Right lobe of liver (tissue), 6 donors: ENCODE measurements around the gene TMEM120B. TPM values are rescaled to one million over a fixed set of nuclear protein-coding genes. Genes with fewer than 3 reads are reported as not detected.

Experiments used
- ATAC-seq, 4 donors: fragments of 200-7000 bp; cut with Tn5 transposase; one replicate each; pipeline ENCODE4 v1.9.1; 2020; ENCODE audit warnings: mild to moderate bottlenecking in 4 of 4, moderate library complexity in 4 of 4
- DNase-seq, 3 donors: peaks; one replicate each; pipeline ENCODE4 v3.0.0-alpha.2; 2020
- H3K27ac ChIP-seq, 3 donors: fragments of 200-600 bp; one replicate each; pipeline ENCODE4 v1.8.0; 2022
- H3K27me3 ChIP-seq, 2 donors: fragments of 200-600 bp; one replicate each; pipeline ENCODE4 v1.8.0; 2022
- H3K36me3 ChIP-seq, 4 donors: fragments of 200-600 bp; sonication (generic) in 1 of 4; one replicate each; pipeline versions ENCODE4 v1.5.1 to v1.8.0; 2017 to 2022; ENCODE audit warnings: control low read depth in 1 of 4
- H3K4me1 ChIP-seq, 4 donors: fragments of 200-600 bp; sonication (generic) in 1 of 4; one replicate each; pipeline versions ENCODE4 v1.5.1 to v1.8.0; 2017 to 2022; ENCODE audit warnings: control low read depth in 1 of 4
- H3K4me3 ChIP-seq, 3 donors: fragments of 200-600 bp; one replicate each; pipeline ENCODE4 v1.8.0; 2022
- H3K9me3 ChIP-seq, 4 donors: fragments of 200-600 bp; sonication (generic) in 1 of 4; one replicate each; pipeline versions ENCODE4 v1.5.1 to v1.8.0; 2017 to 2022; ENCODE audit warnings: control low read depth in 1 of 4
- CTCF ChIP-seq, 4 donors: fragments of 200-600 bp in 3 of 4; fragments of 450-650 bp in 1 of 4; IDR thresholded peaks; one replicate each; pipeline versions ENCODE4 v1.5.1 to v1.8.0; 2016 to 2022; ENCODE audit warnings: antibody characterized with exemption in 4 of 4, mild to moderate bottlenecking in 2 of 4
- POLR2A ChIP-seq: fragments of 450-650 bp; IDR thresholded peaks from one replicate; pipeline ENCODE4 v1.6.1; 2017; ENCODE audit warnings: antibody characterized with exemption, mild to moderate bottlenecking
- WGBS: methylation state at CpG from one replicate; pipeline ENCODE4 v1.1.6; 2018; ENCODE audit warnings: low coverage, low lambda C conversion rate; ENCODE audit not compliant: insufficient coverage; ENCODE audit errors: missing lambda C conversion rate; 5-methylcytosine and 5-hydroxymethylcytosine counted together
- intact Hi-C, 2 donors: fragments of 100-400 bp; cut with DNase I; formaldehyde crosslinking; loops; one replicate each; pipeline versions ENCODE4 v1.11.2 to v1.14.1; 2022
- total RNA-seq, 6 experiments: library from RNA; depleted of rRNA in 2 of 6; stranded (reverse); fragments of >200 nt in 2 of 6; fragmentation: NEBNext Ultra II Directional in 3 of 6; extraction: Animal tissue kit (Norgen Biotek cat#: 25700) in 3 of 6; gene quantifications; one replicate each; pipeline versions ENCODE4 v1.1.0 to v1.2.4, GENCODE V29; 2016 to 2023
- donor health status: DM: no; HTN: yes; CAD: no.
- donor health status: DM: no; HTN: no; CAD: no.
- donor health status: DM: no; HTN: no; CAD: no.
- donor health status: DM: no; HTN: yes; CAD: no.
- donor health status: DM: no; HTN: yes; CAD: no.

TMEM120B gene
- total RNA-seq, 6 experiments from 2014 or later = 3.3 to 6.4 (median 4.7) TPM

- Histone ChIP-seq H3K9me3 (no peaks in the 10 kb centered on the region), H3K27me3 (no peaks in the 10 kb centered on the region), H3K27ac (peak within 1 kb of the TSS; percentile 61 to 95 (median 81)), H3K4me1 (peaks cover 0 to 50% (median 13%) of the 10 kb centered on the region in 4 donors), H3K36me3 (peaks cover 0 to 4% (median 0%) of the 10 kb centered on the region in 4 donors), H3K4me3 (peak within 1 kb of the TSS; percentile 49 to 57 (median 53))
- no peak for ATAC-seq
- no CpG with 5 or more reads among the region's 36 CpGs for WGBS
- peak in 2 of 3 donors; percentile 67 to 76 for DNase-seq
- intact Hi-C loops = no loop called here
- TF ChIP-seq CTCF (IDR thresholded peaks at IDR 0.05) = no peak
- no peak for TF ChIP-seq POLR2A
These were observed 80.9 kb downstream of the TMEM120B start, which contains the start of gene RHOF for GRCh38 chr12:121793440-121793837. Gene RHOF, minus strand, starts transcription at chr12:121793688. Its CDS starts 55 bp downstream, at chr12:121793633.

GRCh38 chr12:121793838-121794533, 81.4 kb downstream of the TMEM120B start:
- peaks cover 0 to 4% (median 0%) of the 10 kb centered on the region in 4 donors for H3K36me3 ChIP-seq
- no peaks in the 10 kb centered on the region for H3K9me3 ChIP-seq
- DNase-seq = peak; percentile 92 to 94 (median 93)
- ATAC-seq = peak; percentile 60 to 72 (median 64)
- WGBS = 0% methylated on average over 5 of the region's 59 CpGs
- H3K27me3 ChIP-seq = no peaks in the 10 kb centered on the region
- intact Hi-C loops = no loop called here
- peaks cover 0 to 56% (median 13%) of the 10 kb centered on the region in 4 donors for H3K4me1 ChIP-seq
- peak overlapping the region; percentile 49 to 57 (median 53) for H3K4me3 ChIP-seq
- TF ChIP-seq CTCF (IDR thresholded peaks at IDR 0.05) (peak; percentile 100), POLR2A (peak; percentile 15)
- H3K27ac ChIP-seq = peak overlapping the region; percentile 61 to 95 (median 81)

GRCh38 chr12:121794534-121795033, 82.0 kb downstream of the TMEM120B start:
- intact Hi-C loops = no loop called here
- ATAC-seq (peak; percentile 0 to 4 (median 1)), DNase-seq (peak; percentile 54 to 68 (median 63))
- Histone ChIP-seq H3K27ac (peak overlapping the region; percentile 61 to 95 (median 81)), H3K4me3 (peak overlapping the region in 2 of 3 donors; percentile 7 to 57), H3K36me3 (peaks cover 0 to 4% (median 0%) of the 10 kb centered on the region in 4 donors), H3K9me3 (no peaks in the 10 kb centered on the region), H3K27me3 (no peaks in the 10 kb centered on the region), H3K4me1 (peaks cover 0 to 56% (median 13%) of the 10 kb centered on the region in 4 donors)
- 0% methylated on average over 8 of the region's 13 CpGs for WGBS
- no peak for TF ChIP-seq CTCF (IDR thresholded peaks at IDR 0.05)
- peak; percentile 12 for TF ChIP-seq POLR2A

- DNase-seq (peak; percentile 84 to 92 (median 89)), ATAC-seq (peak; percentile 41 to 54 (median 45))
- Histone ChIP-seq H3K4me3 (peak overlapping the region in 2 of 3 donors; percentile 7 to 57), H3K27me3 (no peaks in the 10 kb centered on the region), H3K9me3 (no peaks in the 10 kb centered on the region), H3K27ac (peak overlapping the region; percentile 61 to 95 (median 81)), H3K36me3 (peaks cover 0 to 4% (median 0%) of the 10 kb centered on the region in 4 donors), H3K4me1 (peaks cover 0 to 56% (median 13%) of the 10 kb centered on the region in 4 donors)
- WGBS = 7% methylated on average over 9 of the region's 15 CpGs
- TF ChIP-seq CTCF (IDR thresholded peaks at IDR 0.05) = peak; percentile 96 to 98 (median 98)
- no peak for TF ChIP-seq POLR2A
- intact Hi-C loops = no loop called here
These were observed 82.7 kb downstream of the TMEM120B start for GRCh38 chr12:121795034-121795968.
